HG02623 (cell line): ENCODE results near the gene CFL1.
A peak's percentile ranks its signal among the peaks of the same experiment; 100 is the strongest.

Experiments
- ATAC-seq: cut with Tn5 transposase; IDR thresholded peaks from one replicate; pipeline ENCODE4 v1.9.1; 2021; ENCODE audit warnings: moderate library complexity; ENCODE audit not compliant: unreplicated experiment

Gene CFL1

DNA sequence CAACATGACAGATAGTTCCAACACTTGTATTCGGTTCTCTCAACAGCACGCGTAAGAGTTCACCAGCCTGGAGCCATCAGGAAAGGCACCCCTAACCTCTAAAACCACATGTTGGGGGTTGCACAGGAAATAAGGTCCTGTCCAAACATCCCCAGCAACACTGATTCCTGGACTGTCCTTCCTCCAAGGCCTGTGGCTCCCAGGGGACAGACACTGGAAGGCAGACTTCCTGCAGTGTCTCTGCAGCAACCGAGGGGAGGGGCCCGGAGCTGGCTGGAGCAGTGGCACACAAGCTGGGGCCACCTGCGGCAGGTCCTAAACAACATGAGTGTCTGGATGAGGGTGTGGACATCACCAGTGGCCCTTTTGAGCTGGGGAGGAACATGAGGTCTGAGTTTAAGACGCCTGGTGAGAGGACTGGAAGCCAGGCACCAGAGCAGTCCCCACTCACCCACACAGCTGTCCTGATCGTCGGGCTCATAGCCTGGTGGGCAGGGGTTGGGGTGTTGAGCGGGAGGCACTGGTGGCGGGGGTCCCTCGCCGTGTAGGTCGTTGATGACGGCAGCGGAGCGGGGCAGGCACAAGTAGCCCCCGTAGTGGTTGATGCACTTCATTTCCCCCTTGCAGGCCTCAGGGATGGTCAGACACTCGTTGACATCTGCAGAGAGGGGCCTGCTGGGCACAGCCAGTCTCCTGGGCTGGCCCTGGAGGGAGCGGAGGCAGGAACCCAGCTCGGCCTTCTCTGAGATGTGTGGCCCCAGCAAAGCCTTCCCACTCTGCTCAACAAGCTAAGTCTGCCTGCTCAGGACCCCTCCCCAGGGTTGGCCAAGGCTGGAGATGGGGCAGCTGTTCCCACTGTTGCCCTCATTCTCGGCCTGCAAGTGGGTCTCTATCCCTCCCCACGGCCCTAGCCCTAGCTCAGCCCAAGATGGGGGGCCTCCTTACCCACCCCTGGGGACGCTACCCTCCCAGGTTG, 13.0 kb upstream of the CFL1 start:
- no peak for ATAC-seq

DNA sequence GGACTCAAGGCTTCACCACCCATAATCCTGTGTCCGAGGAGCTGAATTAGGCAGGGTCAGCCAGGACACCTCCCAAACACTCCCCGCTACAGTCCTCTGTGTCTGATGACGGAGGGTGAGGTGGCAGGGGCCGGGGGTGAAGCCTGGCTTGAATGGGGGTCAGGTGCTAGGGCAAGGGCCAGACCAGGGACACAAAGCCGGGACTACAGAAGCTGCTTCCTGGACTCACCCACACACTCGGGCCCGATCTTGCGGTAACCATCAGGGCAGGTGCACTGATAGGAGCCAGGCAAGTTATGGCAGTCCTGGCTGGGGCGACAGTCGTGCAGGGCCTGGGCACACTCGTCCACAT, 12.3 kb upstream of the CFL1 start:
- no peak for ATAC-seq

- no peak for ATAC-seq
Observed at GRCh38 chr11:65869643-65870306, 11.8 kb upstream of the CFL1 start.

DNA sequence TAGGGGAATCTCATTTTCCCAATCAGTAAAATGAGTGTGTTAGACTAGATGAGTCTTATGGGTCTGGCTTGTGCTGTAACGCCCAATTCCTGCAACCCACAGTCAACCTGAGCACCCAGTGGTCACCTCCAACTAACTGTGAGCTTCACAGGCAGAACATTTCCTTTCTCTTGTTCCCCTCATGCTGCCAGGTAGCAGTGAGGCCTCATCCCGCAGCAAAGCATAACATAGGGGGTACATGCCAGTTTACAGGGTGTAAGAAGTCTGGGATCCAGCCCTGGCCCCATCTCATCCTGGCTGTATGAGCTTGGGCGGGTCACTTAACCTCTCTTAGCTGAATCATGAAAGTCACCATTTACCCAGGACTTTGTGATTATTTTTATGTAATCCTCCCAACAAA, 10.9 kb upstream of the CFL1 start:
- no peak for ATAC-seq

- no peak for ATAC-seq
Observed at GRCh38 chr11:65868076-65868667, 10.2 kb upstream of the CFL1 start.

- no peak for ATAC-seq
Observed at GRCh38 chr11:65867284-65868071, 9.5 kb upstream of the CFL1 start.

DNA sequence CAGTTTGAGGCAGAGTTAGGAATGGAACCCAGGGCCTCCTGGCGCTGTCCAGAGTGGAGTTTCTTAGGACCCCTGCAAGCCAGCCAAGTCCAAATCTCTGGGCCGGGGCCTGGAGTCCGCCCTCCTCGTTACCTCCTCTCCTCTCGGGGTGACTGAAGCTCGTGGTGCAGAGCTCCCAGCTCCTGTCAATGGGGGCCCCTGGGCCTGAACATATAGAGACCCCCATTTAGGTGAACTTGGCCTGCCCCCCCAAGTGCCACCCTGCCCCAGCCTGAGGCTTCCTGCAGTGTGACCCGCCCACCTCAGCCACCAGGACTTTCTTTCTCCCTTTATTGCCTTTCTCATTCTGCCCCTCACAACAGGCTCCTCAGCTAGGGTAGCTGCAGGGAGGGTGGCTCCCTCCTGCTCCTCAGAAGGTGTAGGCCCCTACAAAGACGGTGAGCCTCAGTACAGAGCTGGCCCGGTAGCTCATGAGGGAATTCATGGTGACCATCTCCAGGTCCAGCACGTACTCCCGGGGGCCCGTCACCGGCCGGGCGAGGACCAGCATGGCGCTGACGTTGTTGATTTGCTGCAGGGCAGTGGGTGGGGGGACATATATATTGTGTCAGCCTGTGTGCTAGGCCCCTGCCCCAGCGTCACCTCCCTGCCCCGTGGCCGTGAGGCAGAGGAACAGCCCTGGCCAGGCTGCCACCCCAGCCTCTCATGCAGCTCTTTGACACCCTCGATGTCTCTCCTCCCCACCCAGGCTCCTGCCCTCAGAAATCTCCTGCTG, 8.7 kb upstream of the CFL1 start:
- no peak for ATAC-seq

DNA sequence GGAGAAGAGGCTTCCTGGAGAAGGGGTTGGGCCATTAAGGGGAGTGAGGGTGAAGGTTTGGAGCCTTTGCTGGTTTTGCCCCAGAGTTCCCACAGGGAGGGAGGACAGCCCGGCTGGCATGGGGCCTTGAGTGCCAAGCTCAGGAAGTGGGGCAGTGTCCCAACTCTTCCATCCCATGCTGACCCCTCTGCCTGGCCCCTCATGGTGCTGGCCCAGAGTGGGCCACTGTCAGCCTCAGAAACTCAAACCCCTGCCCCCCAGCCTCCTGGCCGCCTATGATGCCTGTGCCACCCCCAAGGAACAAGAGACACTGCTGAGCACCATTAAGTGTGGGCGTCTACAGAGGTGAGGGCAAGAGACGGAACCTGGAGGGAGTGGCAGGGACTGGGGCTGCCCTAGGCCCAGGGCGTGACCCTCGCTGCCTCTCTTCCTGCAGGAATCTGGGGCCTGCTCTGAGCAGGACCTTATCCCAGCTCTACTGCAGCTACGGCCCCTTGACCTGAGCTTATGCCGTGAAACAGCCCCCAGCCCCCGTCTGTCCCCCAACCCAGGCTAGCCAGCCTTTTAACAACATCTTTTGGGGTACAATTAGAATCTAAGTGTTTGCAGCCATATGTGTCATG, 7.7 kb upstream of the CFL1 start:
- no peak for ATAC-seq

DNA sequence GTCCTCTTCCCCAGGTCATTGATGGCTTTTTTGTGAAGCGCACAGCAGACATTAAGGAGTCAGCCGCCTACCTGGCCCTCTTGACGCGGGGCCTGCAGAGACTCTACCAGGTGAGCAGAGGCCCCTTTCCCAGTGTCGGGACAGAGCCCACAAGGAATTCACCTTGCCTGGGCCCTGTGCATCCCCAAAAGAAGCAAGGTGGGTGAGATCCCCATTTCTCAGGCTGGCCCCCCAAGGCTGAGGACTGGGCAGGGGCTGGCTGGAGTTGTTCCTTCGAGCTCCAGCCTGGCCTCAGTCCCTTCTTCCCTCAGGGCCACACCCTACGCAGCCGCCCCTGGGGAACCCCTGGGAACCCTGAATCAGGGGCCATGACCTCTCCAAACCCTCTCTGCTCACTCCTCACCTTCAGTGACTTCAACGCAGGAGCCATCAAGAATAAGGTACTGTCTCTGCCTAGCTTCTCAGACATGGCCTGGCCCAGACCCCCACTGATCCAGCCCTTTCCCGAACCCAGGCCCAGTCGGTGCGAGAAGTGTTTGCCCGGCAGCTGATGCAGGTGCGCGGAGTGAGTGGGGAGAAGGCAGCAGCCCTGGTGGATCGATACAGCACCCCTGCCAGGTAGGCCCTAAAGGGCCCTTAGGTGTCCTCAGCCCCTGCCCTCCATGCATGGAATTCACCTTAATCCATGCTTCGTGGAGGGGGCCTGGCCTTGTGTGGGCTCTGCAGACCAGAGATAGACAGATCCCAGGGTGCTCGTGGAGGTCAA, 6.9 kb upstream of the CFL1 start:
- no peak for ATAC-seq

DNA sequence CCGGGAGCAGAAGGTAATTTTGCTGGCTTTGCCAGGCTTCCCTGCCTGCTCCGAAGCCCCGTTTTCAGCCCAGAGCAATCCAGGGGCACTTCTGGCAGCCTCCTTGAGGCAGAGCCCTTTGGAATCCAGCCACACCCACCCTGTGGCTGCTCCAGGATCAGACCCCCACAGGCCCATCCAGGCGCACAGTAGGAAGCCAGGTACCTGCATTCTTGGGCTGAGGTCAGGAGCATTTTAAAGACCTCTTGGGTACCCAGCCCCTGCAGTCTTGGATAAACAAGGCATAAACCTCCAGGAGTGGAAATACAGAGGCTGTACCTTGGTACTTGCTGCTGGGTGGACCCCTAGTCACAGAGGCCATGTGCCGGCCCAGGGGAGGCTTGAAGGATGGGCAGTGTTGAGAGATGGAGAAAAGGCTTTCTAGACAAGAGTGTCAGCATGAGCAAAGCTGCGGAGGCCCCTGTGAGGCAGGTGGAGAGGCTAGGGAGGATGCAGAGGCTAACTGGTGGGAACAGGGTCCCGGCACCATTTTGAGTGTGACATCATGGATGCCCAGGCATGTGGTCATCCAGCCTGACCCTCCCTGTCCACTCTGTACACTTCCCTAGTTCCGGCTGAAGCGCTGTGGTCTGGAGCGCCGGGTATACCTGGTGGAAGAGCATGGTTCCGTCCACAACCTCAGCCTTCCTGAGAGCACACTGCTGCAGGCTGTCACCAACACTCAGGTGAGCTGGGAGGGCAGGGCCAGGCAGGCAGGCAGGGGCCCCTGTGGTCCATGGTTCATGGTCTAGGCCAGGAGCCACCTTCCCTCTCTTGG, 6.1 kb upstream of the CFL1 start:
- ATAC-seq, result no peak

- no peak for ATAC-seq
Observed at GRCh38 chr11:65862941-65863888, 5.2 kb upstream of the CFL1 start.

DNA sequence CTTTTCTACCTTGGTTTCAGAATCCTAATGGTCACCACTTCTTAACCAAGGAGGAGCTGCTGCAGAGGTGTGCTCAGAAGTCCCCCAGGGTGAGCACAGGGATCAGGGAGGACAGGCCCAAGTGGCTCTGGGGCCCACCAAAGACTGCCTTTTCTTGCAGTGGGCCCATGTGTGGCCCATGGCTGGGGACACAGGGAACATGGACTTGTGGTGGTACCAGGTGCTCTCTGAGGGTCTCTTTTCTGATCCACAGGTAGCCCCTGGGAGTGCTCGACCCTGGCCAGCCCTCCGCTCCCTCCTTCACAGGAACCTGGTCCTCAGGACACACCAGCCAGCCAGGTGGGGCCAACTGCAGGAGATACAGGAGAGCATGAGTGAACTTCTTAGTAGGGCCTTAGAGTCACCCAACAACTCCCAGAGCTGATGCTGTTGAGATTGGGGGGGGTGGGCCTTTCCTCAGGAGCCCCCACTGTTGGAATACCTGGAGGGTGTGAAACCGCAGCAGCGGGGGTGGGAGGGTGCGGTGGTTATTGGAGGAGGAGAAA, 4.3 kb upstream of the CFL1 start:
- ATAC-seq, result no peak

- no peak for ATAC-seq
Observed at GRCh38 chr11:65861533-65862183, 3.7 kb upstream of the CFL1 start.

DNA sequence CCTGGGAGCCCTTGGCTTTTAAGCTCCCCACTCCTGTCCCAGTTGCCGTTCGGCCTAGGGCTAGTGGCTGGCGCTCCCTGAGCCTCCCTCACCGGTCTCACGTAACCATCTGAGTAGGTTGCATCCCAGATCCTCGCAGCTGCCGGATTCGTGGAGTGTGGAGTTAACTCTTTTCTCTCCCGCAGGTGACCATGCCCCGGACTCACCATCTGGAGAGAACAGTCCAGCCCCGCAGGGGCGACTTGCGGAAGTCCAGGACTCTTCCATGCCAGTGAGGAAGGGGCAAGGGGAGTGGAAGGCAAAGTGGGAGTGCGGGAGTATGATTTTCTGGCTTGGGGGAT, 3.2 kb upstream of the CFL1 start:
- no peak for ATAC-seq

- ATAC-seq, result peak; percentile 25
Observed at GRCh38 chr11:65860278-65861164, 2.5 kb upstream of the CFL1 start, which contains the start of gene MUS81. MUS81 (plus strand) TSS chr11:65860433; CDS start chr11:65860754, 321 bp downstream.
